Mesothelial cell of epicardium (in vitro differentiated cells): ENCODE data around the gene GAPDHS. TPM values are rescaled to one million over a fixed set of nuclear protein-coding genes. Genes with fewer than 3 reads are reported as not detected.
A peak's percentile ranks its signal among the peaks of the same experiment; 100 is the strongest.

Source experiments
- DNase-seq, 2 experiments: peaks; one replicate each; pipeline ENCODE4 v3.0.0; 2021; ENCODE audit warnings: low spot score in 2 of 2; ENCODE audit not compliant: unreplicated experiment in 2 of 2
- H3K27ac Mint-ChIP-seq: 2 replicates; pipeline ENCODE4 v1.8.0; 2021; ENCODE audit warnings: mixed read lengths
- H3K27me3 Mint-ChIP-seq: 2 replicates; pipeline ENCODE4 v1.8.0; 2021; ENCODE audit warnings: low read depth, mixed read lengths
- H3K36me3 Mint-ChIP-seq: 2 replicates; pipeline ENCODE4 v1.8.0; 2021; ENCODE audit warnings: mixed read lengths
- H3K4me1 Mint-ChIP-seq: 2 replicates; pipeline ENCODE4 v1.8.0; 2021; ENCODE audit warnings: mixed read lengths
- H3K4me3 Mint-ChIP-seq: 2 replicates; pipeline ENCODE4 v1.8.0; 2021; ENCODE audit warnings: mild to moderate bottlenecking, moderate library complexity, mixed read lengths
- H3K9me3 Mint-ChIP-seq: 2 replicates; pipeline ENCODE4 v1.8.0; 2021; ENCODE audit warnings: mixed read lengths
- total RNA-seq: library from RNA; stranded (reverse); gene quantifications from 3 replicates; pipeline ENCODE4 v1.2.1, GENCODE V29; 2021
- TF ChIP-seq, protein P1 (sequence below): fragments of 200-600 bp; sonication (generic); IDR thresholded peaks from one replicate; pipeline ENCODE4 v1.5.0; 2021; ENCODE audit warnings: antibody characterized with exemption; ENCODE audit not compliant: unreplicated experiment

GAPDHS gene
- total RNA-seq, 1 donor from 2014 or later = not detected

- Mint-ChIP-seq H3K4me3 (no peak overlapping the region), H3K27me3 (peaks cover 3% of the 10 kb centered on the region), H3K36me3 (no peaks in the 10 kb centered on the region), H3K27ac (no peak overlapping the region), H3K9me3 (peaks cover 26% of the 10 kb centered on the region), H3K4me1 (no peaks in the 10 kb centered on the region)
- DNase-seq = no peak
- TF ChIP-seq, protein P1, sequence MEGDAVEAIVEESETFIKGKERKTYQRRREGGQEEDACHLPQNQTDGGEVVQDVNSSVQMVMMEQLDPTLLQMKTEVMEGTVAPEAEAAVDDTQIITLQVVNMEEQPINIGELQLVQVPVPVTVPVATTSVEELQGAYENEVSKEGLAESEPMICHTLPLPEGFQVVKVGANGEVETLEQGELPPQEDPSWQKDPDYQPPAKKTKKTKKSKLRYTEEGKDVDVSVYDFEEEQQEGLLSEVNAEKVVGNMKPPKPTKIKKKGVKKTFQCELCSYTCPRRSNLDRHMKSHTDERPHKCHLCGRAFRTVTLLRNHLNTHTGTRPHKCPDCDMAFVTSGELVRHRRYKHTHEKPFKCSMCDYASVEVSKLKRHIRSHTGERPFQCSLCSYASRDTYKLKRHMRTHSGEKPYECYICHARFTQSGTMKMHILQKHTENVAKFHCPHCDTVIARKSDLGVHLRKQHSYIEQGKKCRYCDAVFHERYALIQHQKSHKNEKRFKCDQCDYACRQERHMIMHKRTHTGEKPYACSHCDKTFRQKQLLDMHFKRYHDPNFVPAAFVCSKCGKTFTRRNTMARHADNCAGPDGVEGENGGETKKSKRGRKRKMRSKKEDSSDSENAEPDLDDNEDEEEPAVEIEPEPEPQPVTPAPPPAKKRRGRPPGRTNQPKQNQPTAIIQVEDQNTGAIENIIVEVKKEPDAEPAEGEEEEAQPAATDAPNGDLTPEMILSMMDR = no peak
Observed at GRCh38 chr19:35578707-35579106, 45.5 kb downstream of the GAPDHS start.

- TF ChIP-seq, protein P1 = no peak
- DNase-seq = no peak
- Mint-ChIP-seq H3K9me3 (no peaks in the 10 kb centered on the region), H3K4me1 (no peaks in the 10 kb centered on the region), H3K4me3 (no peak overlapping the region), H3K27me3 (peaks cover 29% of the 10 kb centered on the region), H3K27ac (no peak overlapping the region), H3K36me3 (no peaks in the 10 kb centered on the region)
Observed at GRCh38 chr19:35582760-35583159, 49.5 kb downstream of the GAPDHS start.

GRCh38 chr19:35585848-35586247 lies 52.6 kb downstream of the GAPDHS start, which contains the start of gene PMIS2:
PMIS2 (plus strand) TSS chr19:35586173; CDS start chr19:35586260, 87 bp downstream.
- Mint-ChIP-seq H3K27me3 (peaks cover 42% of the 10 kb centered on the region), H3K4me1 (no peaks in the 10 kb centered on the region), H3K9me3 (no peaks in the 10 kb centered on the region), H3K27ac (no peak within 1 kb of the TSS), H3K4me3 (no peak within 1 kb of the TSS), H3K36me3 (no peaks in the 10 kb centered on the region)
- DNase-seq = no peak
- TF ChIP-seq, protein P1 = no peak

- Mint-ChIP-seq H3K27me3 (peaks cover 40% of the 10 kb centered on the region), H3K36me3 (no peaks in the 10 kb centered on the region), H3K4me1 (no peaks in the 10 kb centered on the region), H3K4me3 (no peak overlapping the region), H3K27ac (no peak overlapping the region), H3K9me3 (no peaks in the 10 kb centered on the region)
- TF ChIP-seq, protein P1 = no peak
- DNase-seq = no peak
Observed at GRCh38 chr19:35587321-35587720, 54.1 kb downstream of the GAPDHS start.

GRCh38 chr19:35590875-35591274 lies 57.6 kb downstream of the GAPDHS start:
- Mint-ChIP-seq H3K27me3 (peaks cover 27% of the 10 kb centered on the region), H3K9me3 (no peaks in the 10 kb centered on the region), H3K4me3 (no peak overlapping the region), H3K4me1 (no peaks in the 10 kb centered on the region), H3K27ac (no peak overlapping the region), H3K36me3 (no peaks in the 10 kb centered on the region)
- TF ChIP-seq, protein P1 = no peak
- DNase-seq = no peak

DNA sequence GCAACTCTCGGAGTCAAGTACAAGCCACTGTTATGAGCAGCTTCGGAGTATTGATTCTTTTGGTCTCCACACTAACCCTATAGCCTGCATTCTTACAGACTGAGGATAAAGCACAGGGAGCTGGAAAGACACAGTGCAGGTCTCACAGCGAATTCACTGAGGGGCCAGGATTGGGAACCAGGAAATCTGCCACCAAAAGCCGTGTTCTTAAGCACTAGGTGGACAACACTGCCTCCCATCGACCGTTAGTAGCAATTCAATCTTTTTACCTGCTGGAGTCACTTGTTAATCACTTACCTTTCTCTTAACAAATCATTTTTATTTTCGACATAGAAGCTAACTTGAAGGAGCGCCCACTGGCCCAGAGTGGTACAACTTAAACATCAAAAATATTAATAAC lies 59.0 kb downstream of the GAPDHS start:
- peaks cover 29% of the 10 kb centered on the region for H3K27me3 Mint-ChIP-seq
- no peak overlapping the region for H3K4me3 Mint-ChIP-seq
- no peaks in the 10 kb centered on the region for H3K9me3 Mint-ChIP-seq
- H3K27ac Mint-ChIP-seq = no peak overlapping the region
- TF ChIP-seq, protein P1 = peak; percentile 40
- H3K4me1 Mint-ChIP-seq = no peaks in the 10 kb centered on the region
- H3K36me3 Mint-ChIP-seq = no peaks in the 10 kb centered on the region
- no peak for DNase-seq
